Activated naive CD8-positive, alpha-beta T cell (primary cell): ENCODE results near the gene CCDC88C.

Source experiments
- H3K27ac Mint-ChIP-seq: one replicate; pipeline ENCODE4 v1.8.0; 2021; ENCODE audit warnings: mixed read lengths
- H3K27me3 Mint-ChIP-seq: one replicate; pipeline ENCODE4 v1.8.0; 2021; ENCODE audit warnings: mixed read lengths
- H3K36me3 Mint-ChIP-seq: one replicate; pipeline ENCODE4 v1.8.0; 2021; ENCODE audit warnings: mixed read lengths
- H3K4me1 Mint-ChIP-seq: one replicate; pipeline ENCODE4 v1.8.0; 2021; ENCODE audit warnings: low read depth, mixed read lengths
- H3K4me3 Mint-ChIP-seq: one replicate; pipeline ENCODE4 v1.8.0; 2021; ENCODE audit warnings: mild to moderate bottlenecking, mixed read lengths
- H3K9me3 Mint-ChIP-seq: one replicate; pipeline ENCODE4 v1.8.0; 2021; ENCODE audit warnings: low read depth, mixed read lengths

Gene CCDC88C

GRCh38 chr14:91308337-91308736, 109.3 kb downstream of the CCDC88C start:
- Mint-ChIP-seq H3K36me3 (peaks cover 10% of the 10 kb centered on the region), H3K4me3 (no peak overlapping the region), H3K9me3 (no peaks in the 10 kb centered on the region), H3K27ac (peak overlapping the region; percentile 74), H3K27me3 (no peaks in the 10 kb centered on the region), H3K4me1 (peaks cover 33% of the 10 kb centered on the region)

- Mint-ChIP-seq H3K4me1 (peaks cover 28% of the 10 kb centered on the region), H3K27me3 (no peaks in the 10 kb centered on the region), H3K9me3 (no peaks in the 10 kb centered on the region), H3K4me3 (no peak overlapping the region), H3K27ac (peak overlapping the region; percentile 58), H3K36me3 (peaks cover 10% of the 10 kb centered on the region)
Measured at GRCh38 chr14:91307652-91308051, 110.0 kb downstream of the CCDC88C start.

- peaks cover 14% of the 10 kb centered on the region for H3K36me3 Mint-ChIP-seq
- no peaks in the 10 kb centered on the region for H3K27me3 Mint-ChIP-seq
- H3K27ac Mint-ChIP-seq = peak overlapping the region; percentile 64
- no peaks in the 10 kb centered on the region for H3K9me3 Mint-ChIP-seq
- H3K4me3 Mint-ChIP-seq = no peak overlapping the region
- peaks cover 33% of the 10 kb centered on the region for H3K4me1 Mint-ChIP-seq
Measured at GRCh38 chr14:91307046-91307445, 110.6 kb downstream of the CCDC88C start.

- Mint-ChIP-seq H3K9me3 (no peaks in the 10 kb centered on the region), H3K4me1 (peaks cover 36% of the 10 kb centered on the region), H3K27ac (peak overlapping the region; percentile 64), H3K36me3 (peaks cover 17% of the 10 kb centered on the region), H3K4me3 (no peak overlapping the region), H3K27me3 (no peaks in the 10 kb centered on the region)
Measured at GRCh38 chr14:91306547-91306946, 111.1 kb downstream of the CCDC88C start.

GRCh38 chr14:91305650-91306431, 111.8 kb downstream of the CCDC88C start:
- H3K27me3 Mint-ChIP-seq = no peaks in the 10 kb centered on the region
- no peaks in the 10 kb centered on the region for H3K9me3 Mint-ChIP-seq
- H3K4me3 Mint-ChIP-seq = no peak overlapping the region
- peaks cover 17% of the 10 kb centered on the region for H3K36me3 Mint-ChIP-seq
- H3K27ac Mint-ChIP-seq = peak overlapping the region; percentile 68
- peaks cover 33% of the 10 kb centered on the region for H3K4me1 Mint-ChIP-seq

GRCh38 chr14:91303924-91304229, 113.7 kb downstream of the CCDC88C start:
- H3K36me3 Mint-ChIP-seq = peaks cover 18% of the 10 kb centered on the region
- H3K4me1 Mint-ChIP-seq = peaks cover 35% of the 10 kb centered on the region
- no peak overlapping the region for H3K4me3 Mint-ChIP-seq
- H3K27me3 Mint-ChIP-seq = no peaks in the 10 kb centered on the region
- no peaks in the 10 kb centered on the region for H3K9me3 Mint-ChIP-seq
- H3K27ac Mint-ChIP-seq = peak overlapping the region; percentile 10

- Mint-ChIP-seq H3K27ac (peak overlapping the region; percentile 88), H3K36me3 (peaks cover 18% of the 10 kb centered on the region), H3K27me3 (no peaks in the 10 kb centered on the region), H3K4me1 (peaks cover 36% of the 10 kb centered on the region), H3K4me3 (no peak overlapping the region), H3K9me3 (no peaks in the 10 kb centered on the region)
Measured at GRCh38 chr14:91303091-91303923, 114.3 kb downstream of the CCDC88C start.

- peaks cover 14% of the 10 kb centered on the region for H3K36me3 Mint-ChIP-seq
- H3K27ac Mint-ChIP-seq = peak overlapping the region; percentile 88
- peak overlapping the region; percentile 15 for H3K4me3 Mint-ChIP-seq
Measured at GRCh38 chr14:91302391-91302790, 115.2 kb downstream of the CCDC88C start.

GRCh38 chr14:91300957-91301356, 116.7 kb downstream of the CCDC88C start:
- H3K27ac Mint-ChIP-seq = peak overlapping the region; percentile 86
- no peak overlapping the region for H3K4me3 Mint-ChIP-seq
- no peaks in the 10 kb centered on the region for H3K9me3 Mint-ChIP-seq
- peaks cover 36% of the 10 kb centered on the region for H3K4me1 Mint-ChIP-seq
- no peaks in the 10 kb centered on the region for H3K27me3 Mint-ChIP-seq
- peaks cover 12% of the 10 kb centered on the region for H3K36me3 Mint-ChIP-seq

More at GRCh38 chr14:91302391-91302790, 115.2 kb downstream of the CCDC88C start:
- peaks cover 36% of the 10 kb centered on the region for H3K4me1 Mint-ChIP-seq
- no peaks in the 10 kb centered on the region for H3K27me3 Mint-ChIP-seq
- H3K9me3 Mint-ChIP-seq = no peaks in the 10 kb centered on the region

GRCh38 chr14:91300283-91300895, 117.2 kb downstream of the CCDC88C start:
- Mint-ChIP-seq H3K27ac (peak overlapping the region; percentile 86), H3K4me1 (peaks cover 36% of the 10 kb centered on the region), H3K9me3 (no peaks in the 10 kb centered on the region), H3K4me3 (no peak overlapping the region), H3K27me3 (no peaks in the 10 kb centered on the region), H3K36me3 (peaks cover 12% of the 10 kb centered on the region)

- no peak overlapping the region for H3K4me3 Mint-ChIP-seq
- H3K4me1 Mint-ChIP-seq = peaks cover 32% of the 10 kb centered on the region
- no peaks in the 10 kb centered on the region for H3K9me3 Mint-ChIP-seq
- peaks cover 12% of the 10 kb centered on the region for H3K36me3 Mint-ChIP-seq
- no peaks in the 10 kb centered on the region for H3K27me3 Mint-ChIP-seq
- peak overlapping the region; percentile 86 for H3K27ac Mint-ChIP-seq
Measured at GRCh38 chr14:91299121-91300115, 118.2 kb downstream of the CCDC88C start.

GRCh38 chr14:91298576-91298975, 119.0 kb downstream of the CCDC88C start:
- no peaks in the 10 kb centered on the region for H3K9me3 Mint-ChIP-seq
- H3K27me3 Mint-ChIP-seq = no peaks in the 10 kb centered on the region
- H3K36me3 Mint-ChIP-seq = peaks cover 12% of the 10 kb centered on the region
- H3K27ac Mint-ChIP-seq = peak overlapping the region; percentile 86
- H3K4me1 Mint-ChIP-seq = peaks cover 35% of the 10 kb centered on the region
- H3K4me3 Mint-ChIP-seq = no peak overlapping the region

- H3K27ac Mint-ChIP-seq = peak overlapping the region; percentile 34
- peaks cover 29% of the 10 kb centered on the region for H3K4me1 Mint-ChIP-seq
- H3K27me3 Mint-ChIP-seq = no peaks in the 10 kb centered on the region
- H3K36me3 Mint-ChIP-seq = peaks cover 8% of the 10 kb centered on the region
- no peaks in the 10 kb centered on the region for H3K9me3 Mint-ChIP-seq
- H3K4me3 Mint-ChIP-seq = no peak overlapping the region
Measured at GRCh38 chr14:91297081-91297711, 120.4 kb downstream of the CCDC88C start.
